K562 (cell line): Measurements from ENCODE around the gene WWTR1. TPM values are rescaled to one million over a fixed set of nuclear protein-coding genes. Genes with fewer than 3 reads are reported as not detected.

ENCODE experiments used
- ATAC-seq: fragments of 200-7000 bp; cut with Tn5 transposase; 3 replicates; pipeline ENCODE4 v1.9.1; 2020; ENCODE audit warnings: moderate library complexity
- BruUV-seq: library from RNA; stranded (reverse); fragments of 400-500 nt; replicated peaks from 2 replicates; lab custom pipeline; 2021; lab: Mats Ljungman, UMichigan
- CTCF ChIA-PET: fragments of 300-600 bp; formaldehyde crosslinking; extraction: SDS; loops from one replicate; lab custom pipeline; 2021; ENCODE audit warnings: low intra/inter-chr PET ratio; lab: Yijun Ruan, JAX
- POLR2A ChIA-PET: fragments of 300-600, 350-650 bp; sonication (Branson Sonifier 250); formaldehyde crosslinking; extraction: SDS; loops from one replicate; lab custom pipeline; 2021; ENCODE audit warnings: antibody characterized with exemption, inconsistent platforms; lab: Yijun Ruan, JAX
- DNase-seq, 4 experiments: peaks; one replicate each; pipeline versions ENCODE4 v3.0.0 to v3.0.0-alpha.2; 2011 to 2018; ENCODE audit warnings: low spot score in 3 of 4, mixed read lengths in 3 of 4; ENCODE audit errors: extremely low read depth in 1 of 4
- FAIRE-seq: peaks from 2 replicates; lab custom pipeline; 2011; peaks lifted over from hg19 to GRCh38; lab: Jason Lieb, UNC
- H2AFZ ChIP-seq: 2 replicates; pipeline ENCODE4 v1.6.0; 2011; ENCODE audit warnings: low read depth, low read length, control low read depth, inconsistent platforms
- H3K27ac ChIP-seq: fragments of 200-600 bp; 3 replicates; pipeline ENCODE4 v1.8.0; 2011; ENCODE audit warnings: low read depth, mild to moderate bottlenecking, control low read depth, inconsistent platforms, low read length, moderate library complexity, mixed read lengths; ENCODE audit errors: extremely low read depth
- H3K27me3 ChIP-seq, 2 experiments: fragments of 300-600 bp in 1 of 2; 2 replicates in 1 of 2; 3 replicates in 1 of 2; pipeline versions ENCODE4 v1.6.0 to v1.8.0; 2011; ENCODE audit warnings: inconsistent platforms in 2 of 2, low read length in 2 of 2, mild to moderate bottlenecking in 1 of 2, mixed read lengths in 1 of 2, moderate library complexity in 1 of 2; ENCODE audit not compliant: control insufficient read depth in 2 of 2, insufficient read depth in 2 of 2
- H3K36me3 ChIP-seq: fragments of 300-600 bp; 3 replicates; pipeline ENCODE4 v1.8.0; 2011; ENCODE audit warnings: mild to moderate bottlenecking, low read length, inconsistent platforms; ENCODE audit not compliant: control insufficient read depth, insufficient read depth
- H3K4me1 ChIP-seq, 2 experiments: fragments of 200-600 bp in 1 of 2; replicated peaks in 1 of 2; 2 replicates in 1 of 2; 3 replicates in 1 of 2; pipeline versions ENCODE4 v1.5.1 to v1.8.0; 2011; ENCODE audit warnings: inconsistent platforms in 2 of 2, low read length in 2 of 2, mild to moderate bottlenecking in 1 of 2, mixed read lengths in 1 of 2, moderate library complexity in 1 of 2; ENCODE audit not compliant: control insufficient read depth in 2 of 2, insufficient read depth in 2 of 2
- H3K4me2 ChIP-seq: 2 replicates; pipeline ENCODE4 v1.6.1; 2011; ENCODE audit warnings: low read length, control low read depth, inconsistent platforms, mixed read lengths; ENCODE audit not compliant: insufficient read depth
- H3K4me3 ChIP-seq: fragments of 200-600 bp; sonication (generic), shearing (Covaris generic); 2 replicates; pipeline ENCODE4 v1.5.1; 2016; ENCODE audit warnings: control low read depth, inconsistent platforms
- H3K79me2 ChIP-seq: fragments of 200-600 bp; 3 replicates; pipeline ENCODE4 v1.8.0; 2011; ENCODE audit warnings: low read length, inconsistent platforms; ENCODE audit not compliant: control insufficient read depth, insufficient read depth
- H3K9ac ChIP-seq, 2 experiments: 2 replicates each; pipeline versions ENCODE4 v1.6.0 to v1.6.1; 2011; ENCODE audit warnings: low read depth in 2 of 2, low read length in 2 of 2, control low read depth in 1 of 2, inconsistent platforms in 1 of 2, mild to moderate bottlenecking in 1 of 2, mixed read lengths in 1 of 2; ENCODE audit not compliant: insufficient read depth in 1 of 2
- H3K9me1 ChIP-seq: one replicate; pipeline ENCODE4 v1.6.0; 2011; ENCODE audit warnings: inconsistent platforms, mild to moderate bottlenecking, low read length, moderate library complexity; ENCODE audit not compliant: control insufficient read depth, insufficient read depth
- H3K9me3 ChIP-seq: replicated peaks from 2 replicates; pipeline ENCODE4 v1.5.1; 2011; ENCODE audit warnings: low read depth, low read length, inconsistent platforms; ENCODE audit not compliant: control insufficient read depth, insufficient read depth
- H4K20me1 ChIP-seq: replicated peaks from 2 replicates; pipeline ENCODE4 v1.6.1; 2011; ENCODE audit warnings: low read length, inconsistent platforms, mixed read lengths; ENCODE audit not compliant: control insufficient read depth, insufficient read depth
- DDX20 ChIP-seq: fragments of 450-650 bp; IDR thresholded peaks from 2 replicates; pipeline ENCODE4 v1.6.1; 2016; ENCODE audit warnings: missing genetic modification characterization, low read depth, mild to moderate bottlenecking, missing compliant biosample characterization, moderate library complexity
- FOXA3 ChIP-seq, 2 experiments: fragments of 450-650 bp in 1 of 2; sonication (generic) in 1 of 2; formaldehyde crosslinking; IDR thresholded peaks in 1 of 2; conservative IDR thresholded peaks in 1 of 2; 2 replicates each; pipeline versions ENCODE4 v1.4.0 to v1.8.0; 2020 to 2022; ENCODE audit warnings: mild to moderate bottlenecking in 2 of 2, missing genetic modification reagents in 1 of 2
- HMBOX1 ChIP-seq: sonication (generic); IDR thresholded peaks from 2 replicates; pipeline ENCODE4 v1.6.1; 2016
- LARP7 ChIP-seq: fragments of 450-650 bp; IDR thresholded peaks from 2 replicates; pipeline ENCODE4 v1.6.1; 2016
- MCM3 ChIP-seq: fragments of 450-650 bp; IDR thresholded peaks from 2 replicates; pipeline ENCODE4 v1.6.1; 2016
- MED1 ChIP-seq: sonication (generic); formaldehyde crosslinking; IDR thresholded peaks from 2 replicates; pipeline ENCODE4 v1.8.1; 2023; ENCODE audit warnings: missing genetic modification reagents, borderline replicate concordance
- PRPF4 ChIP-seq: fragments of 200-400 bp; formaldehyde crosslinking; IDR thresholded peaks from one replicate; pipeline ENCODE4 v1.6.1; 2017; ENCODE audit warnings: low read length, low read depth, mild to moderate bottlenecking; ENCODE audit not compliant: insufficient read depth, poor library complexity, severe bottlenecking
- RBM34 ChIP-seq: fragments of 200-400 bp; formaldehyde crosslinking; IDR thresholded peaks from 2 replicates; pipeline ENCODE4 v1.6.1; 2018; ENCODE audit warnings: low read length, borderline replicate concordance; ENCODE audit not compliant: insufficient read depth
- TAF7 ChIP-seq: fragments of 450-650 bp; IDR thresholded peaks from 2 replicates; pipeline ENCODE4 v1.6.1; 2016; ENCODE audit warnings: missing genetic modification characterization, missing compliant biosample characterization
- ZBTB1 ChIP-seq: sonication (generic); formaldehyde crosslinking; IDR thresholded peaks from 2 replicates; pipeline ENCODE4 v1.8.1; 2023; ENCODE audit warnings: missing genetic modification reagents, low read depth, mild to moderate bottlenecking, borderline replicate concordance
- ZNF197 ChIP-seq: fragments of 200-800 bp; sonication (Bioruptor generic); IDR thresholded peaks from 2 replicates; pipeline ENCODE4 v1.6.1; 2016; ENCODE audit warnings: low read depth, missing genetic modification characterization, missing compliant biosample characterization
- ZNF75A ChIP-seq: fragments of 450-650 bp; formaldehyde crosslinking; IDR thresholded peaks from 2 replicates; pipeline ENCODE4 v1.4.0; 2020; ENCODE audit warnings: mild to moderate bottlenecking
- WGBS: fragments of 100-300 bp; shearing (Covaris generic); methylation state at CpG from one replicate; pipeline ENCODE4 v1.1.6; 2016; ENCODE audit warnings: low coverage, mixed read lengths; ENCODE audit not compliant: insufficient coverage; ENCODE audit errors: missing lambda C conversion rate; 5-methylcytosine and 5-hydroxymethylcytosine counted together
- in situ Hi-C: fragments of 300-500 bp; cut with MboI; formaldehyde crosslinking; loops from 4 replicates; pipeline ENCODE4 v1.15.0; 2018; ENCODE audit warnings: inconsistent platforms, mixed read lengths
- intact Hi-C: fragments of 100-400 bp; cut with micrococcal nuclease; formaldehyde crosslinking; loops from 2 replicates; pipeline ENCODE4 v1.14.2; 2022
- polyA plus RNA-seq, 8 experiments: library from polyadenylated mRNA; depleted of rRNA in 4 of 8; stranded (reverse) in 5 of 8; unstranded in 3 of 8; fragments of >200 nt; fragmentation: Nextera tagmentation in 2 of 8; fragmentation: Illumina TruSeq in 1 of 8; extraction: Ambion mirVana in 2 of 8; extraction: Trizol in 1 of 8; gene quantifications; 2 replicates each; pipeline versions ENCODE4 v1.2.1 to v1.2.3, GENCODE V29; 2011 to 2014; ENCODE audit warnings: inconsistent platforms in 1 of 8, missing spikeins in 1 of 8
- total RNA-seq, 7 experiments: library from RNA; depleted of rRNA in 6 of 7; stranded (reverse); fragments of >200 nt in 6 of 7; fragmentation: Illumina TruSeq in 2 of 7; extraction: Trizol in 2 of 7; gene quantifications; 2 replicates each; pipeline versions ENCODE4 v1.2.1 to v1.2.3, GENCODE V29; 2011 to 2021; ENCODE audit warnings: low replicate concordance in 1 of 7

The WWTR1 gene
- total and polyA plus RNA-seq, 9 of the 15 experiments (the other 6 are each of a cell fraction or from before 2014, with no cell fraction given): 0.04 to 1.5 (median 0.60) TPM

GRCh38 chr3:149583921-149584635 is 73.7 kb downstream of the WWTR1 start (continued):
- TF ChIP-seq FOXA3 (CRISPR knock-in tag; conservative IDR thresholded peaks at IDR 0.05 in 1 of 2, IDR thresholded peaks at IDR 0.05 in 1 of 2) (no peak), DDX20 (no peak), RBM34 (no peak), TAF7 (tag) (no peak), MCM3 (no peak), MED1 (CRISPR knock-in tag) (no peak)

GRCh38 chr3:149582395-149582794 is 75.4 kb downstream of the WWTR1 start:
- intact Hi-C loops (no loop called here), in situ Hi-C loops (no loop called here)
- BruUV-seq: no TSS peak
- ATAC-seq: no peak
- H3K4me1 ChIP-seq: no peaks in the 10 kb centered on the region; a peak in 2 of 5 replicates
- no peaks in the 10 kb centered on the region for H4K20me1 ChIP-seq
- DNase-seq: no peak
- H3K9me1 ChIP-seq: no peaks in the 10 kb centered on the region
- no peak overlapping the region for H3K9ac ChIP-seq
- H3K9me3 ChIP-seq: no peaks in the 10 kb centered on the region
- POLR2A ChIA-PET: interaction anchor here (0.6 to 1.7 kb wide), 2 partner anchors 16 to 18 kb away, joined by 3 to 4 read pairs; no protein-coding TSS in a partner anchor
- CTCF ChIA-PET: interaction anchor here (0.6 kb wide), 1 partner anchor 134 kb away, joined by 4 read pairs; no protein-coding TSS in a partner anchor
- no peak for FAIRE-seq
- no peak overlapping the region for H3K4me3 ChIP-seq
- H3K79me2 ChIP-seq: no peaks in the 10 kb centered on the region
- no peaks in the 10 kb centered on the region for H3K36me3 ChIP-seq
- 33% methylated on average over 7 of the region's 7 CpGs for WGBS
- peaks cover 7 to 8% of the 10 kb centered on the region in 2 experiments; a peak in 3 of 5 replicates for H3K27me3 ChIP-seq
- H3K4me2 ChIP-seq: no peak overlapping the region
- H2AFZ ChIP-seq: no peak overlapping the region
- H3K27ac ChIP-seq: no peak overlapping the region
- TF ChIP-seq HMBOX1: no peak
- TF ChIP-seq ZNF197 (CRISPR knock-in tag): no peak
- no peak for TF ChIP-seq PRPF4
- no peak for TF ChIP-seq ZNF75A
- no peak for TF ChIP-seq LARP7
- TF ChIP-seq ZBTB1 (CRISPR knock-in tag): no peak
